Activated CD8-positive, alpha-beta T cell treated with anti-CD3 and anti-CD28 coated beads, Interleukin-2, amount 10 ng/mL, durations not matched to agents 7 days and 5 days (primary cell): Measurements from ENCODE around the gene SLC27A2. TPM values are rescaled to one million over a fixed set of nuclear protein-coding genes. Genes with fewer than 3 reads are reported as not detected.

Experiments
- ATAC-seq: fragments of 150-1000 bp; cut with Tn5 transposase; one replicate; pipeline ENCODE4 v1.10.0; 2021; ENCODE audit warnings: moderate library complexity
- CTCF ChIA-PET: fragments of 350-600 bp; sonication (Branson Sonifier 250); formaldehyde crosslinking; loops from one replicate; lab custom pipeline; 2021; ENCODE audit warnings: antibody characterized with exemption; lab: Charles Lee
- POLR2A ChIA-PET: fragments of 350-600 bp; sonication (Branson Sonifier 250); formaldehyde crosslinking; loops from one replicate; lab custom pipeline; 2021; ENCODE audit warnings: antibody characterized with exemption; lab: Charles Lee
- DNase-seq: peaks from one replicate; pipeline ENCODE4 v3.0.0-alpha.2; 2020
- H3K27ac Mint-ChIP-seq: one replicate; pipeline ENCODE4 v1.8.0; 2021; ENCODE audit warnings: mild to moderate bottlenecking, mixed read lengths
- H3K27me3 Mint-ChIP-seq: one replicate; pipeline ENCODE4 v1.8.0; 2021; ENCODE audit warnings: low read depth, mixed read lengths
- H3K36me3 Mint-ChIP-seq: one replicate; pipeline ENCODE4 v1.8.0; 2021; ENCODE audit warnings: low read depth, mixed read lengths
- H3K4me1 Mint-ChIP-seq: one replicate; pipeline ENCODE4 v1.8.0; 2021; ENCODE audit warnings: low read depth, mixed read lengths
- H3K4me3 Mint-ChIP-seq: one replicate; pipeline ENCODE4 v1.8.0; 2021; ENCODE audit warnings: mild to moderate bottlenecking, mixed read lengths
- H3K9me3 Mint-ChIP-seq: one replicate; pipeline ENCODE4 v1.8.0; 2022; ENCODE audit warnings: mixed read lengths; ENCODE audit not compliant: insufficient read depth
- total RNA-seq, 2 experiments: library from RNA; stranded (reverse); gene quantifications; one replicate each; pipeline ENCODE4 v1.2.3, GENCODE V29; 2021

The SLC27A2 gene
- total RNA-seq, 2 experiments from 2014 or later, result 11.6 to 12.5 TPM

DNA sequence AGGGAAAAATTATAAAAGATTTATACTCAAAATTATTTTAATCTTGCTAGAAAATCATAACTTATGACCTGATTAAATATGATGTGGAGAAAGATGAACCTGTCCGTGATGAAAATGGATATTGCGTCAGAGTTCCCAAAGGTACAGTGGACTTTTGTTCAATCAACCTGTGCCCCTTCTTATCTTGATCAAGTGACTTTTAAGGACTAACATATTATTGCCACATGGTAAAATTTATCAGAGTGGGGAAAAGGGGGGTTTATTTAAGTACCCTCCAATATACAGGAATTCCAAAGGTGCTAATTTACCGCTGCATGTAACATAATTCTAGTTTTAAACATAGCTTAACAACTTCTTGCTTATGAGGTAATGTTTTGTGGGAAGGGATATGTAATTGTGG is 43.9 kb downstream of the SLC27A2 start:
- H3K27me3 Mint-ChIP-seq, result no peaks in the 10 kb centered on the region
- H3K36me3 Mint-ChIP-seq, result peaks cover 38% of the 10 kb centered on the region
- DNase-seq (no peak), ATAC-seq (no peak)
- ChIA-PET CTCF (no interaction called here), POLR2A (no interaction called here)
- H3K27ac Mint-ChIP-seq, result no peak overlapping the region
- H3K4me3 Mint-ChIP-seq, result no peak overlapping the region
- no peaks in the 10 kb centered on the region for H3K9me3 Mint-ChIP-seq
- H3K4me1 Mint-ChIP-seq, result no peaks in the 10 kb centered on the region

DNA sequence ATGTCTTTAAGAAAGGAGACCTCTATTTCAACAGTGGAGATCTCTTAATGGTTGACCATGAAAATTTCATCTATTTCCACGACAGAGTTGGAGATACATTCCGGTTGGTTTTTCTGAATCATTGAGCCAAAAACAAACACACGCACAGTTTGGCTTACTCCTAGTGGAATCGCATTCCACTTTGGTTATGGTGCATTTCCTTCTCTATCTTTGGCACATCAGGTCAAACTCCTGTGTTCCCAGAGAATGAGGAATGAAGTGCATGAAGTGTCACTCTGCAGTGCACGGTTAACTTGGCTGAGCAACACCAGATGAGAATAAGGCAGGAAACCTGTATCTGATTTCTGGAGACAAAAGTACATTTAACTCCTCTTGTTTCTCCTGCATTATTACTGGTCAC is 45.1 kb downstream of the SLC27A2 start:
- Mint-ChIP-seq H3K27me3 (no peaks in the 10 kb centered on the region), H3K27ac (no peak overlapping the region), H3K9me3 (no peaks in the 10 kb centered on the region), H3K4me3 (no peak overlapping the region), H3K36me3 (peaks cover 38% of the 10 kb centered on the region), H3K4me1 (no peaks in the 10 kb centered on the region)
- ATAC-seq (no peak), DNase-seq (no peak)
- CTCF ChIA-PET, result no interaction called here
- POLR2A ChIA-PET, result no interaction called here

DNA sequence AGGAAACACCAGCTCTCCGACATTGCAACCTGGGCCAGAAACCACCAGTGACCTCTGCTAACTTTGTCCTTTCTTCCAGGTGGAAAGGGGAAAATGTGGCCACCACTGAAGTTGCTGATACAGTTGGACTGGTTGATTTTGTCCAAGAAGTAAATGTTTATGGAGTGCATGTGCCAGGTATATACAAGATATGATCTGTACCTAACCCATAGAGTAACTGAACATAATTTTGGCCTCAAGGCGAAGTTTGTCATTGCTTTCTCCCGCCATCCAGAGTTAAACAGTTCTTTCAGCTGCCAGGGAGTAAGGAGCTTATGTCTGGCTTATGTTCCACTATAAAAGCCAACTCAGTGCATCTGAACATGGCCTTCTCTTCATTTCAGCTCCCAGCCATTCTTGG is 46.9 kb downstream of the SLC27A2 start:
- ChIA-PET CTCF (interaction anchor here (1.3 kb wide), 1 partner anchor 139 kb away, joined by 3 read pairs; no protein-coding TSS in a partner anchor), POLR2A (interaction anchor here (0.6 kb wide), 1 partner anchor 18 kb away, joined by 3 read pairs; no protein-coding TSS in a partner anchor)
- Mint-ChIP-seq H3K9me3 (no peaks in the 10 kb centered on the region), H3K4me1 (peaks cover 6% of the 10 kb centered on the region), H3K36me3 (peaks cover 40% of the 10 kb centered on the region), H3K27me3 (no peaks in the 10 kb centered on the region), H3K4me3 (no peak overlapping the region), H3K27ac (no peak overlapping the region)
- DNase-seq (no peak), ATAC-seq (no peak)

DNA sequence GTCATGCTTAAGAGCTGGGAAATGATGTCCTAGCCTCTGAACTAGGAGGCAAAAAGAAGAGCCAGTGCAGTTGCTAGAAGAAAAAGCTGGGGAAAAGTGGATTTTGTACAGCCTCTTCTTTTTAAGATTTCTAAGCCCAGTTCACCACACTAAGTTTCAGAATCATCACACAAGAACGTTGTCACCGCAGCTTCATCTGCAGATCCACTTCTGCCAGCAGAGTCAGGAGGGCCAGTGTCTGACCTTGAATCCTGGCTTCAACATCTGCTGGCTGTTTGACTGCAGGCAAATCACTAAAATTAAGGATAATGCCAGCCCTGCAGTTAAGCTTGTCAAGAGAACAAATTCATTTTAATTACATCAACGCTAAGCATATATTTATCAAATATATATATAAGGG is 47.3 kb downstream of the SLC27A2 start:
- ChIA-PET CTCF (interaction anchor here (1.3 kb wide), 1 partner anchor 139 kb away, joined by 3 read pairs; no protein-coding TSS in a partner anchor), POLR2A (interaction anchor here (0.6 kb wide), 1 partner anchor 17 kb away, joined by 3 read pairs; no protein-coding TSS in a partner anchor)
- Mint-ChIP-seq H3K27me3 (no peaks in the 10 kb centered on the region), H3K4me1 (peaks cover 6% of the 10 kb centered on the region), H3K9me3 (no peaks in the 10 kb centered on the region), H3K4me3 (no peak overlapping the region), H3K36me3 (peaks cover 41% of the 10 kb centered on the region), H3K27ac (no peak overlapping the region)
- ATAC-seq, result no peak
- no peak for DNase-seq

DNA sequence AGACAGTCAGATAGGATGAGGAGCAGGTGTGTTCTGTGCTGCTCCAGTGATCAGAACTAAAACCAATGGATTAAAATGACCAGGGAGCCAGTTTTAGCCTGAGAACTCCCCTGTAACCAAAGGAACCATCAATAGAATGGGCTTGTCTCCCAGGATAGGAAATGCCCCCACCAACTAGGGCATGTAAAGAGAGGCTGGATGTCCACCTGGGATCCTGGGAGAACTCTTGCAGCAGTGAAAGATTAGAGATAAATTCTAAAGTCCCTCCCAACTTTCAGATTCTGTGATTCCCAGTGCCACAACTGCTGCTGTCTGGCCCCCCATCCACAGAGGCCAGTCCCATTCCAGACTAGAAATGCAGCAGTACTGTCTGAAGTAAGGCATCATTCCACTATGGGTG is 49.8 kb downstream of the SLC27A2 start:
- Mint-ChIP-seq H3K27me3 (no peaks in the 10 kb centered on the region), H3K27ac (no peak overlapping the region), H3K4me3 (no peak overlapping the region), H3K36me3 (peaks cover 45% of the 10 kb centered on the region), H3K4me1 (peaks cover 6% of the 10 kb centered on the region), H3K9me3 (no peaks in the 10 kb centered on the region)
- DNase-seq, result no peak
- no peak for ATAC-seq
- POLR2A ChIA-PET, result no interaction called here
- CTCF ChIA-PET, result interaction anchor here (1.2 kb wide), 1 partner anchor 49 kb away, joined by 4 read pairs; no protein-coding TSS in a partner anchor

DNA sequence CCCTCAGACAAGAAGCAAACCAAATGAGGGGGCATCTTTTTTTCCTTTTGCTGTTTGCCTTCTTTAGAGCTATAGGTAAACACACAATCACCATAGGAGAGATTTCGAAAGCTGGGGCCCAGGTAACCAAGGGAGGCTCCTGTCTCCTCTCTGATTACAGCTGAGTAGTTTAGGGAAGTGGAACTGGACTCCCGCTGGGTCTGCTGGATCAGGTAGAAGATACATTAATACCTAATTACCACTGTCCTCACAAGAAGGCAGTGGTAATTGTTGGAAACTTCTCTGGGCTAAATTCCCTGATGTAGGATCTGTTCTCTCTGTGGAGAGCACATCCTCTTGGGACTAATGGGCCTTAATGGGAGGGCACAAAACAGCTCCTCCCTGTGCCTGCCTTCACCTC is 50.8 kb downstream of the SLC27A2 start:
- Mint-ChIP-seq H3K4me1 (peaks cover 6% of the 10 kb centered on the region), H3K27ac (peak overlapping the region; percentile 61), H3K4me3 (no peak overlapping the region), H3K27me3 (no peaks in the 10 kb centered on the region), H3K36me3 (peaks cover 36% of the 10 kb centered on the region), H3K9me3 (no peaks in the 10 kb centered on the region)
- ChIA-PET CTCF (interaction anchor here (1.0 to 1.4 kb wide), 3 partner anchors 9 to 58 kb away, joined by 3 to 4 read pairs (median 4); no protein-coding TSS in a partner anchor), POLR2A (interaction anchor here (0.9 kb wide), 1 partner anchor 9 kb away, joined by 3 read pairs; no protein-coding TSS in a partner anchor)
- ATAC-seq (no peak), DNase-seq (no peak)

DNA sequence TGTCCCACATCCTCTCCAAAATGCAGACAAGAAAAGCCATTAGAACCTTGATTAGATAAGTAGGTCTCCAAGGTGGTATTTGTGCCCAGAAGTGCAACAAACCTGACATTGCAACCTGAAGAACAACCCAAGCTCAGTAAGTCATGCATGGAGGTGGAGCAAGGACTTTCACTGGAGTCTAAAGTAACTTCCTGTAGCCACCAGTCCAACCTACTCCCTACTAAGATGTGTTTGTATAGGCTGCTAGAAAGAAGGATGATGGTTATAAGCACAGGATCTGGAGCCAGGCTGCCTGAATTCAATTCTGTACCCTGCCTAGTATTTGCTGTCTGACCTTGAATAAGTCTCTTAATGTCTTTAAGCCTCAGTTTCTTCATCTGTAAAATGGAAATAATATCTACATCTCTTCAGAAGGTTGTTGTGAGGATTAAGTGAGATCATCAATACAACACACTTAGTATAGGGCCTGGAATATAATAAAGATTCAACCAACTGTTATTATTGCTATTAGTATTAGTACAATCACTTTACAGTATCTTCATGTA is 51.3 kb downstream of the SLC27A2 start:
- Mint-ChIP-seq H3K27me3 (no peaks in the 10 kb centered on the region), H3K27ac (peak overlapping the region; percentile 61), H3K4me1 (peaks cover 6% of the 10 kb centered on the region), H3K4me3 (no peak overlapping the region), H3K9me3 (no peaks in the 10 kb centered on the region), H3K36me3 (peaks cover 35% of the 10 kb centered on the region)
- POLR2A ChIA-PET, result interaction anchor here (0.9 kb wide), 1 partner anchor 8 kb away, joined by 3 read pairs; no protein-coding TSS in a partner anchor
- ATAC-seq, result no peak
- CTCF ChIA-PET, result interaction anchor here (1.0 to 1.4 kb wide), 3 partner anchors 8 to 58 kb away, joined by 3 to 4 read pairs (median 4); no protein-coding TSS in a partner anchor
- DNase-seq, result no peak

DNA sequence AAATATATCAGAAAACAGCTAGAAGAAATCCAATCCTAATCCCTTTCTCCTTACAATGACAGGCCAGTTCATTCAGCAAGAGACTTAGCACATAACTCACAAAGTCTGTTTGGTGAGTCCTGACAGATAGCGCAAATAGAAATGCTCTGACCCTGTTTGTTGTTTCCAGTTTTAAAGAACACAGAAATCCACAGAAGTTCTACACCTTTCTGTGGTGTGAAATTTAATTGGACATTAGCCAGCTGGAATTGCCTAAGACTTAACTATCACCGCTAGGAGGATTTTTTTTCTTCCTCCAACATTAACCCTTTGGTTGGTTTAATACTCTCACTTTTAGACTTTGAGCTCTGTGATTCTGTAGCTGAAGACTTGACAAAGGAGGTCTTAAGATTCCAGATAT is 52.8 kb downstream of the SLC27A2 start:
- no peak for ATAC-seq
- POLR2A ChIA-PET, result interaction anchor here (1.2 kb wide), 1 partner anchor 68 kb away, joined by 3 read pairs; no protein-coding TSS in a partner anchor
- peaks cover 6% of the 10 kb centered on the region for H3K4me1 Mint-ChIP-seq
- no peak for DNase-seq
- H3K27me3 Mint-ChIP-seq, result no peaks in the 10 kb centered on the region
- no peak overlapping the region for H3K4me3 Mint-ChIP-seq
- H3K36me3 Mint-ChIP-seq, result peaks cover 24% of the 10 kb centered on the region
- H3K27ac Mint-ChIP-seq, result no peak overlapping the region
- CTCF ChIA-PET, result interaction anchor here (0.8 kb wide), 1 partner anchor 81 kb away, joined by 3 read pairs; no protein-coding TSS in a partner anchor
- H3K9me3 Mint-ChIP-seq, result no peaks in the 10 kb centered on the region

DNA sequence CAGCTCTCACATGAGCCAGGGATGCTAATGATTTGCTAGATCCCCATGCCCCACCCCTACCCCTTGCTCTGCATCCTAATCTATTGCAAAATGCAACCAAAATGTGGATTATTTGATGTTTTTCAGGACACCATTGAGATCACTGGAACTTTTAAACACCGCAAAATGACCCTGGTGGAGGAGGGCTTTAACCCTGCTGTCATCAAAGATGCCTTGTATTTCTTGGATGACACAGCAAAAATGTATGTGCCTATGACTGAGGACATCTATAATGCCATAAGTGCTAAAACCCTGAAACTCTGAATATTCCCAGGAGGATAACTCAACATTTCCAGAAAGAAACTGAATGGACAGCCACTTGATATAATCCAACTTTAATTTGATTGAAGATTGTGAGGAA is 53.8 kb downstream of the SLC27A2 start:
- Mint-ChIP-seq H3K4me1 (peaks cover 6% of the 10 kb centered on the region), H3K27ac (no peak overlapping the region), H3K27me3 (no peaks in the 10 kb centered on the region), H3K36me3 (peaks cover 19% of the 10 kb centered on the region), H3K9me3 (no peaks in the 10 kb centered on the region), H3K4me3 (no peak overlapping the region)
- DNase-seq (no peak), ATAC-seq (no peak)
- ChIA-PET CTCF (no interaction called here), POLR2A (no interaction called here)

DNA sequence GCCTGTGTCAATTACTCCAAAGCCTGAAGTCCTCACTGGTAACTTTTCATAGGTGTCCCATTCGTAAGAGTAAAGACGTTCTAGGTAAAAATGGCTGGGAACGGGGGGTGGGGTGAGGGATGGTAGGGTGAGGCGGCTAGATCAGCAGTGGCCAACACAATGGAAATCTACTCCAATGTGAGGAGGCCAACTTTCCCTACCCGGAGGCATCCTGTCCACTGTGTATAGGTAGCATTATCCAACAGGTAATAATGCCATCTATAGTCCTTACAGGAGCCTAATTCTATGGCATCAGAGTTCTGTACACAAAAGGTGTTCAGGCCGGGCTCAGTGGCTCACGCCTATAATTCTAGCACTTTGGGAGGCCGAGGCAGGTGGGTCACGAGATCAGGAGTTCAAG is 54.4 kb downstream of the SLC27A2 start:
- Mint-ChIP-seq H3K36me3 (peaks cover 19% of the 10 kb centered on the region), H3K27me3 (no peaks in the 10 kb centered on the region), H3K9me3 (no peaks in the 10 kb centered on the region), H3K4me3 (no peak overlapping the region), H3K27ac (no peak overlapping the region), H3K4me1 (peaks cover 12% of the 10 kb centered on the region)
- no peak for ATAC-seq
- POLR2A ChIA-PET, result no interaction called here
- CTCF ChIA-PET, result interaction anchor here (1.6 kb wide), 1 partner anchor 80 kb away, joined by 6 read pairs; no protein-coding TSS in a partner anchor
- DNase-seq, result no peak

DNA sequence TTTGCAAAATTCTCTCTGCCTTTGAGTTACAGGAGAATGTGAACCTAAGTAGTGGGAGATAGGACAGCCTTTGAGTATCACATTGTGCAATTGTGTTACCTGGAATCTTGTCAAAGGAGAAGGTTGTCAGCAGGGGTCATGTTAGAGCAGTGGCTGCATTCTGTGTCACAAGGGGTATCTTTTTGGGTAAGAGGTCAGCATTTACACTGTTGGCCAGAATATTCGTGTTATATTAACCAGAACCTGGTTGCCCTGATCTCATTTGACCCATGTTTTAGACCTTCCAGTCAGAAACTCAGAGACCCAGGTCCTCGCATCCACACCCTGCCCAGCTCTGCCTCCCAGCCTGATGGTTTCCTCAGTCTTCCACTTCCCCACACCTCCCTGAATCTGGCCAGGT is 56.3 kb downstream of the SLC27A2 start:
- ATAC-seq (no peak), DNase-seq (no peak)
- H3K4me1 Mint-ChIP-seq, result peaks cover 18% of the 10 kb centered on the region
- ChIA-PET CTCF (interaction anchor here (0.7 to 1.7 kb wide), 2 partner anchors 52 to 97 kb away, joined by 3 read pairs; no protein-coding TSS in a partner anchor), POLR2A (no interaction called here)
- H3K27me3 Mint-ChIP-seq, result no peaks in the 10 kb centered on the region
- H3K36me3 Mint-ChIP-seq, result peaks cover 17% of the 10 kb centered on the region
- no peaks in the 10 kb centered on the region for H3K9me3 Mint-ChIP-seq
- no peak overlapping the region for H3K4me3 Mint-ChIP-seq
- no peak overlapping the region for H3K27ac Mint-ChIP-seq
